Endometrial microvascular endothelial cells (primary cell): ENCODE measurements around the gene SHISA6. TPM values are rescaled to one million over a fixed set of nuclear protein-coding genes. Genes with fewer than 3 reads are reported as not detected.

ENCODE experiments used
- in situ Hi-C: cut with HindIII; loops from 2 replicates; pipeline ENCODE4 v1.10.0; 2017; ENCODE audit warnings: low sequenced_read_pairs, low pct_unique_long_range_greater_than_20kb; ENCODE audit errors: inconsistent ontology term
- total RNA-seq: library from RNA; depleted of rRNA; stranded (reverse); fragments of >200 nt; gene quantifications from one replicate; pipeline ENCODE4 v1.2.3, GENCODE V29; 2015; ENCODE audit errors: inconsistent ontology term

Gene SHISA6
- not detected for total RNA-seq

DNA sequence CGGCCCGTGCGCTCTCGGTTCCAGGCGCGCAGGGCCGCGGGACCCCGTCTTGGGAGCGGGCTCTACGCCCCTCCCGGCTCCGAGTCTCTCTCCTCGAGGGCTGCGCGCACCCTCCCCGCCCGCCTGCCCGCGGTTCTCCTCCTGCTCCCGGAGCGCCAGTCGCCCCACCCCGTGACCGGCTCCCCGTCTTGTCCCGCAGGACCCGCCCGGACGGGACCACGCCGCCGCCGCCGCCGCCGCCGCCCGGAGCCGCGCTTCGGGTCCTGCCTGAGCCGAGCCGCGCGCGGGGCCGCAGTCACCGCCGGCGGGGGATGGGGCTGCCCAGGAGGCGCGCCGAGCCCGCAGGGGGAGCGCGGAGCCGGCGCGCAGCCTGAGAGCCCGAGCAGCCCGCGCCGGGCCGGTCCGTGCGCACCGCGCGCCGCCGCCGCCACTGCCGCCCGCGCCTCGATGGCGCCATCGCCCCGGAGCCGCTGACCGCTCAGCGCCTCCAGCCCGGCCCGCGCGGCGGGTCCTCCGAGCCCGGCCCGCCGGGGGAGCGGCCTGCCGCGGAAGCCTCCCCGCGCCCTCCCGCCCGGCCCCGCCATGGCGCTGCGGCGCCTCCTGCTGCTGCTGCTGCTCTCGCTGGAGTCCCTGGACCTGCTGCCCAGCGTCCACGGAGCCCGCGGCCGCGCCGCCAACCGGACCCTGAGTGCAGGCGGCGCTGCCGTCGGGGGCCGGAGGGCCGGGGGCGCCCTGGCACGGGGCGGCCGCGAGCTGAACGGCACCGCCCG is at the start of gene SHISA6:
Gene SHISA6, plus strand, starts transcription at position 373 of the 770 bp plus-strand sequence.
- in situ Hi-C loops, result no loop called here

- in situ Hi-C loops, result no loop called here
Measured at GRCh38 chr17:11195801-11196200, 45.2 kb upstream of the SHISA6 start.

- in situ Hi-C loops, result no loop called here
Measured at GRCh38 chr17:11204991-11205390, 36.0 kb upstream of the SHISA6 start.

- in situ Hi-C loops, result no loop called here
Measured at GRCh38 chr17:11205659-11206058, 35.4 kb upstream of the SHISA6 start.

DNA sequence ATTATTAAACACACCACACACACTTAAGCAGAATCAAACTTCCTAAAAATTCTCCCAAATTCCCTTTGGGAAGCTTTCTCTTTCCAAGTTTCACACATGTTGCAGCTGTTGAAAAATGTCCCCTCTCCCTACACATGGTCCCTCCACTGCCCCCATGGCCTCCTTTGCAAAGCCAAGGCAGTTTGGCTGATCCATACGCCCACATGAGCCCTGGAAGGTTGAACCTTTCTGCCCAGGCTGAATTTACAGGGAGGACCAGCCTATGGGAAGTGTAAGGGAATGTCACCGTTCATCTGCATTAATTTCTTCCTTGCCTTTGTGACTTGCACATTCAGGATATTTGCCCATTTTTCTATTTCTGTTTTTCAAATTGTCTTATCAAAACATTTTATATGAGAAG is 31.1 kb upstream of the SHISA6 start:
- in situ Hi-C loops, result no loop called here

DNA sequence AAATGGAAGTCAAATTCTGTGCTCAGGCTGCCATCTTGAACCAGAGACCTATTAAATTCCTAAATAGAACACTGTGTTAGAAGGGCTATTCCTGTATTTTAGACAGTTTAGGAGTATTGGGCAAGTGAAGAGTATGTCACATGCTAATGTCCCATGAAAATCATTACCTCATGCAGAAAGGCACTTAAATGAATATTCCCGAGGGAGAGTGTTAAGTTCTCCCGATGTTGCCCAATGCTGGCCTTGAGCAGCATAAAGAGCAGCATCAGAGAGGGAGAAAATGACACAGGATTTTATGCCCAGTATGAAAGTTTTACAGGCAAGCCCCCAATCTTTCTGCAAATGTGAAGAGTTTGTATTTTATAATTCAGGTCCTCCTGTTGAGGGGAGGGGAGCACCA is 28.2 kb upstream of the SHISA6 start:
- in situ Hi-C loops, result no loop called here

- in situ Hi-C loops, result no loop called here
Measured at GRCh38 chr17:11216976-11217375, 24.0 kb upstream of the SHISA6 start.

- in situ Hi-C loops, result no loop called here
Measured at GRCh38 chr17:11221196-11221595, 19.8 kb upstream of the SHISA6 start.

GRCh38 chr17:11221721-11222120 is 19.3 kb upstream of the SHISA6 start:
- in situ Hi-C loops, result no loop called here

GRCh38 chr17:11238705-11239104 is 2.3 kb upstream of the SHISA6 start:
- in situ Hi-C loops, result no loop called here

DNA sequence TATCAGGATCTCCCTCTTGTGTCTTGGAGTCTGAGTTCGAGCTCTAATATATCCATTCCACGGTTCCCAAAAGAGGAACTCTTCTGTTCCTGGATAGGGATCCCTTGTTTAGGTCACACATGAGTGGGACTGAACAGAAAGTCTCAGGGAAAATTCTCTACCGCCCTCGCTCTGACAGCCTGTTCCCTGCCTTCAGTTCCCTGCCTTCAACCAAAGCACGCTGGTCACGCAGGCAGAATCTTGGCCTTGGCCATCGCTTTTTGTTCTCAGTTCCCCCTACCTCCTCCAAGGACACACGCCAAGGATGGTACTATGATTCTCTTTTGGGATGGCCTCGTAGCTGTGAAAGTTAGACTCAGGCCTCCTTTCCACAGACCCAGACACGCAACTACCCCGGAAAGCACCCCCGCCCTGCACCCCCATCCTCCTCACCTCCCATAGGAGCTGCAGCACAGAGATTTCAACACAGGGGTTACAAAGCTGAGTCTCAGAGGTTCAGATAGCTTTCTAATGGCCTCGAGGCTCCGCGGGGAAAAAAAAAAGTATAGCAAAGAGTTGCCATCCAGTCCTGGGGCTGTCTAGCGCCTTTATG is 1.5 kb upstream of the SHISA6 start:
- in situ Hi-C loops, result no loop called here

DNA sequence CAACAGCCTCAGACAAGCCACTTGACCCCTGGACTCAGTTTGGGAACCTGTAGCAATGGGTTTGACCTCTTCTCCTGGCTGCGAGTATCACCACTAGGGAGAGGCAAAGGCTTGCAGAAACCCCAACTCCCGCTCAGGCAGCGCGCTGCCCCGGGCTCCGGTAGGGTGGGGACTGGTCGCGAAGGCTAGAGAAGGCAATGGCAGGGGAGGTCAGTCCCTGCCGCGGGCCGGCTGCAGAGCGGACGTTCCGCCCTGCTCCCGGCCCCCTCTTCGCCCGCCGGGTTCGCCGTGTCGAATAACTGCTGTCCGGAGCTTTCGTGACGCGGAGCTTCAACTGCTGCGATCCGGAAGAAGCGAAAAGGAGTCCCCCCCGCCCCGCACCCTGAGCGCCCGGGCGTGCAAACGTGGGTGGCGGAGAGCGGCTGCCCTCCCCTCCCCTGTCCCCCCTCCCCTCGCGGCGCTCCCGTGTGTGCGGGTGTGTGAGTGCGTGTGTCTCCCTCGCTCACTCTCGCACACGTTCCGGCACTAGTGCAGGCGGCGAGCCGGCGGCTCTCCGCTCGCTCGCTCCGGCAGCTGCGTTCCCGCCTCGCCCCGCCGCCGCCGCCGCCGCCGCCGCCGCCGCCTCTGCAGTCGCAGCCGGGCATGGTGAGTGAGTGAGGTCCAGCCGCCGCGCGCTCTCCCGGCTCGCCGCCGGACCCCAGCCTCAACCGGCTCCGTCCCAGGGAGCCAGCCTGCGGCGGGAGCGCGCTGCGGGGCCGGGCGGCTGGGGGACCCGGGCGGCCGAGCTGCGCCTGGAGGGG is 772 bp upstream of the SHISA6 start:
- in situ Hi-C loops, result no loop called here

DNA sequence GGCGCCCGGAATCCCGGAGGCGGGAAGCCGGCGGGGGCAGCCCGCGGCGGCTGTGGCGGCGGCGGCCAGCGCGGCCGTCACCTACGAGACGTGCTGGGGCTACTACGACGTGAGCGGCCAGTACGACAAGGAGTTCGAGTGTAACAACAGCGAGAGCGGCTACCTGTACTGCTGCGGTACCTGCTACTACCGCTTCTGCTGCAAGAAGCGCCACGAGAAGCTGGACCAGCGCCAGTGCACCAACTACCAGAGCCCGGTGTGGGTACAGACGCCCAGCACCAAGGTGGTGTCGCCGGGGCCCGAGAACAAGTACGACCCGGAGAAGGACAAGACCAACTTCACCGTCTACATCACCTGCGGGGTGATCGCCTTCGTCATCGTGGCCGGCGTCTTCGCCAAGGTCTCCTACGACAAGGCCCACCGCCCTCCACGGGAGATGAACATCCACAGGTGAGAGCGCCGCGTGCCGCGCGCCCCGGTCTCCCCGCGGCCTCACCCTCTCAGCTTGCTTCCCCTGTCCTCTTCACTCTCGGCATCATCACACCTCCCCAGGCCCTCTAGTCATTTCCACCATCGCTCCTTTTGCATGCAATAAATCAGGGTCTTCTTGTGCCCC is 706 bp downstream of the SHISA6 start:
- in situ Hi-C loops, result no loop called here

- in situ Hi-C loops, result no loop called here
Measured at GRCh38 chr17:11242411-11242810, 1.4 kb downstream of the SHISA6 start.

DNA sequence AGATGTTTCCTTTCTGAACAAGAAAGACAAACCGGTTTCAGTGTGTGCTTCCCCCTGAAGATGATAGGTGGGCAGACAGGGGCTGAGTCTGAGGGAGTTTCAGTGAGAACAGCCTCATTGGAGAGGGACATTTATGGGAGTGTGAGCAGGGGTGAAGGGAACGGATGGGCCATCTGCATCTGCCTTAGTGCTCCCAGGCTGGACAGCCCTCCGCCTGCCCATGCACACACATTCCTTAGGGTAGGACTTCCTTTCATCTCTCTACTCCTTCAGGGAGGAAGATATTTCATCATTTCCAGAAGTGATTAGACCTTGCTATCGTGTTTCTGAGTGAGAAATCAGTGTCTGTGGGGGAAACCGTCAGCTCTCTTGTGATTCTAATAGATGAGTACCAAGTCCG is 3.8 kb downstream of the SHISA6 start:
- in situ Hi-C loops, result no loop called here

GRCh38 chr17:11245187-11245586 is 4.2 kb downstream of the SHISA6 start:
- in situ Hi-C loops, result no loop called here

GRCh38 chr17:11245791-11246190 is 4.8 kb downstream of the SHISA6 start:
- in situ Hi-C loops, result no loop called here

- in situ Hi-C loops, result no loop called here
Measured at GRCh38 chr17:11250161-11250560, 9.1 kb downstream of the SHISA6 start.

GRCh38 chr17:11251561-11252107 is 10.6 kb downstream of the SHISA6 start:
- in situ Hi-C loops, result no loop called here
